ENCODE data around the gene RAB20.

DNA sequence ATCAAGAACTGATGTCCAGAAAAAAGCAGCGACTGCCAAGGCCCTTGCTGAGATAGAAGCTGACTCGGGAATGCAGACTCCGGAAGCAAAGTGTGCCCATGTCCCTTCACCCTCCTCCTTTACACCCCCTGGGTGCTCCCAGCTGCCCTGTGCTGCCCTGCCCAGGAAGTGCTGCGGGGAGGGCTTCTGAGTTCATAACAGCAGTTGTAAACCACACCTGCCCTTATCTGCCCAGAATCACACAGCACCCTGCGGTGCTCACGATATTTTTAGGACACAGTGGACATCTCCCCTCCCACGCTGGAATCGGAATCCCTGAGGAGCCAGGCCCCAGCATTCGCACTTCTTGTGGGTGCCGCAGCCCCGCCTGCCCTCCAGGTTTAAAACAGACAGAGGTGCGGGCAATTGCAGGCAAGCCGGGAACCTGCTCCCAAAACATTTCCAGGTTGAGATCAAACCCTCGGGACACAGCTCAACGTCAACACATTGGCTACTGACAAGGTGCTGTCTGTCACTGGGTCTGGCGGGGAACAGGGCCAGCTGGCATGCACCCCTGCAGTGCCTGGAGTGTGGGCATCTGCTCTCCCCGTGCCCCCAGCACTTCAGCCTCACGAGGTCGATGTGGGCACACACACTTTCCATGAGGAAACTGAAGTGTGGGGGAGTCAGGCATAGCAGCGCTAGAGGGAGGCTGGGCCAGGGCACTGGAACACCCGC lies 36.8 kb downstream of the RAB20 start:
- TF ChIP-seq NFIC (IDR thresholded peaks at IDR 0.05) (peak; percentile 80), EP300 (IDR thresholded peaks at IDR 0.05; ENCODE audit: borderline replicate concordance) (peak; percentile 94)

Measured in Ishikawa (cell line).